OCI-LY7 (cell line): ENCODE data around the gene PHOX2A. TPM values are rescaled to one million over a fixed set of nuclear protein-coding genes. Genes with fewer than 3 reads are reported as not detected.
"Not testable (repeated sequence)": the region's sequence is repeated elsewhere in the genome, so short reads cannot be mapped to it uniquely, and the experiment has no call there.

Source experiments
- BruUV-seq: library from RNA; stranded (reverse); fragments of 400-500 nt; replicated peaks from 2 replicates; lab custom pipeline; 2021; lab: Mats Ljungman, UMichigan
- CTCF ChIA-PET: fragments of 300-600 bp; sonication (Branson Sonifier 250); formaldehyde crosslinking; loops from one replicate; lab custom pipeline; 2022; ENCODE audit warnings: antibody characterized with exemption; ENCODE audit not compliant: unreplicated experiment; lab: Charles Lee
- POLR2A ChIA-PET: fragments of 300-600 bp; sonication (Branson Sonifier 250); formaldehyde crosslinking; loops from one replicate; lab custom pipeline; 2022; ENCODE audit warnings: antibody characterized with exemption; lab: Charles Lee
- DNase-seq: peaks from one replicate; pipeline ENCODE4 v3.0.0-alpha.2; 2015; ENCODE audit warnings: low spot score
- H2AFZ ChIP-seq: fragments of 200-600 bp; sonication (generic), shearing (Covaris generic); 2 replicates; pipeline ENCODE4 v1.6.1; 2014; ENCODE audit warnings: mild to moderate bottlenecking, antibody characterized with exemption, low read length, moderate library complexity
- H3K27ac ChIP-seq: fragments of 200-600 bp; sonication (generic); 2 replicates; pipeline ENCODE4 v1.5.1; 2014; ENCODE audit warnings: mixed run types, low read depth, mild to moderate bottlenecking, moderate library complexity, low read length, inconsistent platforms; ENCODE audit not compliant: poor library complexity, severe bottlenecking
- H3K36me3 ChIP-seq: fragments of 200-600 bp; sonication (generic); 2 replicates; pipeline ENCODE4 v1.6.1; 2014; ENCODE audit warnings: mild to moderate bottlenecking, antibody characterized with exemption, low read length, moderate library complexity, mixed read lengths; ENCODE audit not compliant: insufficient read depth
- H3K4me1 ChIP-seq: fragments of 200-600 bp; sonication (generic); 2 replicates; pipeline ENCODE4 v1.5.1; 2014; ENCODE audit warnings: mild to moderate bottlenecking, low read length; ENCODE audit not compliant: insufficient read depth, poor library complexity, severe bottlenecking
- H3K4me2 ChIP-seq: fragments of 200-600 bp; sonication (generic); 2 replicates; pipeline ENCODE4 v1.6.1; 2014; ENCODE audit warnings: mild to moderate bottlenecking, low read length
- H3K4me3 ChIP-seq: fragments of 200-600 bp; sonication (generic); 2 replicates; pipeline ENCODE4 v1.5.1; 2014; ENCODE audit warnings: mild to moderate bottlenecking, low read depth, low read length; ENCODE audit not compliant: poor library complexity, severe bottlenecking
- H3K79me2 ChIP-seq: fragments of 200-600 bp; sonication (generic); 2 replicates; pipeline ENCODE4 v1.6.1; 2016; ENCODE audit warnings: low read depth, mild to moderate bottlenecking, low read length, moderate library complexity, mixed read lengths; ENCODE audit not compliant: insufficient read depth
- H3K9me2 ChIP-seq: fragments of 200-600 bp; sonication (generic); 2 replicates; pipeline ENCODE4 v1.6.1; 2016; ENCODE audit warnings: mild to moderate bottlenecking, low read length, mixed read lengths; ENCODE audit not compliant: insufficient read depth
- H3K9me3 ChIP-seq: fragments of 200-600 bp; sonication (generic); 2 replicates; pipeline ENCODE4 v1.6.1; 2014; ENCODE audit warnings: mild to moderate bottlenecking, mixed run types, low read length, mixed read lengths
- H4K20me1 ChIP-seq: fragments of 200-600 bp; sonication (generic); 2 replicates; pipeline ENCODE4 v1.6.1; 2014; ENCODE audit warnings: mild to moderate bottlenecking, antibody characterized with exemption, low read length, moderate library complexity, mixed read lengths; ENCODE audit not compliant: insufficient read depth
- CTCF ChIP-seq: fragments of 200-600 bp; sonication (generic); conservative IDR thresholded peaks from 2 replicates; pipeline ENCODE4 v1.5.1; 2014; ENCODE audit warnings: mild to moderate bottlenecking, antibody characterized with exemption, low read length, moderate library complexity, mixed read lengths
- EZH2phosphoT487 ChIP-seq: fragments of 200-600 bp; sonication (generic); IDR thresholded peaks from 2 replicates; pipeline ENCODE4 v1.6.1; 2018; ENCODE audit warnings: low read depth, borderline replicate concordance, mild to moderate bottlenecking, mixed run types, antibody characterized with exemption, low read length, moderate library complexity, mixed read lengths
- intact Hi-C: fragments of 100-400 bp; cut with micrococcal nuclease; formaldehyde crosslinking; loops from one replicate; pipeline ENCODE4 v1.10.0; 2022; ENCODE audit not compliant: unreplicated experiment
- total RNA-seq, 2 experiments: library from RNA; depleted of rRNA in 1 of 2; stranded (reverse); fragments of >200 nt in 1 of 2; shearing (Covaris generic) in 1 of 2; gene quantifications; 2 replicates each; pipeline ENCODE4 v1.2.3, GENCODE V29; 2014 to 2022

PHOX2A gene
- total RNA-seq, 2 experiments from 2014 or later, result not detected

DNA sequence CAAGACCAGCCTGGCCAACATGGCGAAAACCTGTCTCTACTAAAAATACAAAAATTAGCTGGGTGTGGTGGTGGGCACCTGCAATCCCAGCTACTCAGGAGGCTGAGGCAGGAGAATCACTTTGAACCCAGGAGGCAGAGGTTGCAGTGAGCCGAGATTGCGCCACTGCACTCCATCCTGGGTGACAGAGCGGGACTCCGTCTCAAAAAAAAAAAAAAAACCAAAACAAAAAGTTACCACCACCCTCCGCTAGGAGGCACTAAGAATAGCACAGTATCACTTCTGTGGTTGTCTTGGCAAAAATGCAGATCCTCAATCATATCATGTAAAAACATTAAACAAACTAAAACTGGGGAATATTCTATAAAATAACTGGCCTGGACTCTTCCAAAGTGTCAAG is 46.8 kb upstream of the PHOX2A start:
- H3K9me2 ChIP-seq, H3K79me2 ChIP-seq, H3K27ac ChIP-seq, H3K36me3 ChIP-seq, CTCF ChIA-PET, H3K9me3 ChIP-seq, H3K4me3 ChIP-seq, BruUV-seq, POLR2A ChIA-PET, H3K4me2 ChIP-seq, H2AFZ ChIP-seq, H4K20me1 ChIP-seq, H3K4me1 ChIP-seq: not testable (repeated sequence)
- peak; percentile 35 for DNase-seq
- intact Hi-C loops, result loop anchor here (2.0 kb wide), 1 partner anchor 124 kb away; no protein-coding TSS in a partner anchor
- TF ChIP-seq CTCF, result peak; percentile 73

- Histone ChIP-seq H3K4me3 (no peak overlapping the region), H3K27ac (no peak overlapping the region), H3K36me3 (no peaks in the 10 kb centered on the region), H3K4me2 (no peak overlapping the region), H4K20me1 (no peaks in the 10 kb centered on the region), H3K4me1 (no peaks in the 10 kb centered on the region), H3K9me2 (no peaks in the 10 kb centered on the region), H2AFZ (no peak overlapping the region), H3K9me3 (no peaks in the 10 kb centered on the region), H3K79me2 (no peaks in the 10 kb centered on the region)
- ChIA-PET POLR2A (interaction anchor here (0.7 kb wide), 1 partner anchor 154 kb away, joined by 3 read pairs; no protein-coding TSS in a partner anchor), CTCF (no interaction called here)
- no peak for TF ChIP-seq CTCF
- no peak for TF ChIP-seq EZH2phosphoT487
- intact Hi-C loops, result no loop called here
- no peak for DNase-seq
- BruUV-seq, result no TSS peak
Measured at GRCh38 chr11:72287293-72287692, 43.3 kb upstream of the PHOX2A start.

GRCh38 chr11:72283947-72284346 is 40.0 kb upstream of the PHOX2A start:
- no peak overlapping the region for H2AFZ ChIP-seq
- H3K4me3 ChIP-seq, result no peak overlapping the region
- H4K20me1 ChIP-seq, result no peaks in the 10 kb centered on the region
- ChIA-PET CTCF (no interaction called here), POLR2A (no interaction called here)
- no peak overlapping the region for H3K27ac ChIP-seq
- DNase-seq, result no peak
- no TSS peak for BruUV-seq
- no peak for TF ChIP-seq CTCF
- TF ChIP-seq EZH2phosphoT487, result no peak
- no peaks in the 10 kb centered on the region for H3K36me3 ChIP-seq
- H3K9me3 ChIP-seq, result no peaks in the 10 kb centered on the region
- intact Hi-C loops, result no loop called here
- H3K4me2 ChIP-seq, result no peak overlapping the region
- H3K79me2 ChIP-seq, result no peaks in the 10 kb centered on the region
- H3K4me1 ChIP-seq, result no peaks in the 10 kb centered on the region
- no peaks in the 10 kb centered on the region for H3K9me2 ChIP-seq
